ENCODE data around the gene EHBP1L1. TPM values are rescaled to one million over a fixed set of nuclear protein-coding genes. Genes with fewer than 3 reads are reported as not detected.

Gene EHBP1L1
- total RNA-seq, 4 donors from 2014 or later = 186 to 472 (median 293) TPM

DNA sequence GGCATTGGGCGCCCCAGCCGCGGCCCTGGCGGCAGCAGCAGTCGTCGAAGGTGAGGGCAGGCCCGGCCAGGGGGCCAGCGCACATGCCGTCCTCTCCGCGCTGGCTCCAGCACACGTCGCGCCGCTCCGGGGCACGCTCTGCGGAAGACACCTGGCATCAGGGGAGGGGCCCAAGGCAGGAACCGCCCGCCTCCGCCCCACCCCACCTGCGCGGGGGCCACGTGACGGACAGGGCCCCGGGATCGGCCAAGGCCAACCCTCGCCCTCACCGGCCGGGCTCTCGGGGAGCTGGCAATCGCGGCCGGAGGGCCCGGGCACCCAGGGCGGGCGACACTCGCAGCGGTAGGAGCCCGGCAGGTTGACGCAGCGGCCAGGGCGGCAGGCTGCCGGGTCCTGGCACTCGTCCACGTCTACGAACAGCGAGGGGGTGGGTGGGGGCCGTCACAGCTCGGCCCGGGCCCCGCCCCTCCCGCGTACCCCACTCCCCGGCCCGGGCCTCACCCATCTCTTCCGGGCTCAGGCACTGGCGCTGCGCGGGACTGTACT is 36.0 kb upstream of the EHBP1L1 start:
- H3K9me3 ChIP-seq = no peaks in the 10 kb centered on the region
- DNase-seq (ENCODE audit: extremely low spot score) = no peak
- TF ChIP-seq POLR2A (IDR thresholded peaks at IDR 0.05; ENCODE audit: low read depth) (no peak), POLR2AphosphoS5 (IDR thresholded peaks at IDR 0.05) (no peak)
- TF ChIP-seq, protein P1, sequence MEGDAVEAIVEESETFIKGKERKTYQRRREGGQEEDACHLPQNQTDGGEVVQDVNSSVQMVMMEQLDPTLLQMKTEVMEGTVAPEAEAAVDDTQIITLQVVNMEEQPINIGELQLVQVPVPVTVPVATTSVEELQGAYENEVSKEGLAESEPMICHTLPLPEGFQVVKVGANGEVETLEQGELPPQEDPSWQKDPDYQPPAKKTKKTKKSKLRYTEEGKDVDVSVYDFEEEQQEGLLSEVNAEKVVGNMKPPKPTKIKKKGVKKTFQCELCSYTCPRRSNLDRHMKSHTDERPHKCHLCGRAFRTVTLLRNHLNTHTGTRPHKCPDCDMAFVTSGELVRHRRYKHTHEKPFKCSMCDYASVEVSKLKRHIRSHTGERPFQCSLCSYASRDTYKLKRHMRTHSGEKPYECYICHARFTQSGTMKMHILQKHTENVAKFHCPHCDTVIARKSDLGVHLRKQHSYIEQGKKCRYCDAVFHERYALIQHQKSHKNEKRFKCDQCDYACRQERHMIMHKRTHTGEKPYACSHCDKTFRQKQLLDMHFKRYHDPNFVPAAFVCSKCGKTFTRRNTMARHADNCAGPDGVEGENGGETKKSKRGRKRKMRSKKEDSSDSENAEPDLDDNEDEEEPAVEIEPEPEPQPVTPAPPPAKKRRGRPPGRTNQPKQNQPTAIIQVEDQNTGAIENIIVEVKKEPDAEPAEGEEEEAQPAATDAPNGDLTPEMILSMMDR (IDR thresholded peaks at IDR 0.05) = peak in 1 of 3 experiments; percentile 65
- H3K4me3 ChIP-seq = peak overlapping the region; percentile 56 to 73 (median 58)
- no CpG with 5 or more reads among the region's 60 CpGs for WGBS
- H3K36me3 ChIP-seq = peaks cover 17 to 72% (median 57%) of the 10 kb centered on the region in 4 donors
- no peaks in the 10 kb centered on the region for H3K27me3 ChIP-seq
- intact Hi-C loops (cut with DNase I) = loop anchor here (2.0 to 5.0 kb wide), 2 partner anchors 31 to 52 kb away; partner anchors contain the start of gene ZNRD2
- peak overlapping the region; percentile 86 to 94 (median 88) for H3K27ac ChIP-seq (replicated peaks in 1 of 4)
- H3K4me1 ChIP-seq = peaks cover 23 to 36% (median 32%) of the 10 kb centered on the region in 4 donors

- H3K9me3 ChIP-seq = no peaks in the 10 kb centered on the region
- TF ChIP-seq, protein P1 (IDR thresholded peaks at IDR 0.05) = peak; percentile 90 to 97 (median 92)
- no peak for TF ChIP-seq EP300 (IDR thresholded peaks at IDR 0.05)
- TF ChIP-seq POLR2A (IDR thresholded peaks at IDR 0.05; ENCODE audit: low read depth) = peak; percentile 19
- TF ChIP-seq POLR2AphosphoS5 (IDR thresholded peaks at IDR 0.05) = peak; percentile 76
- peak overlapping the region; percentile 56 to 73 (median 58) for H3K4me3 ChIP-seq
- peaks cover 23 to 36% (median 32%) of the 10 kb centered on the region in 4 donors for H3K4me1 ChIP-seq
- peaks cover 12 to 72% (median 57%) of the 10 kb centered on the region in 4 donors for H3K36me3 ChIP-seq
- intact Hi-C loops (cut with DNase I) = loop anchor here (2.0 to 5.0 kb wide), 2 partner anchors 30 to 52 kb away; partner anchors contain the start of gene ZNRD2
- peak; percentile 98 for DNase-seq (ENCODE audit: extremely low spot score)
- peak overlapping the region; percentile 86 to 94 (median 88) for H3K27ac ChIP-seq (replicated peaks in 1 of 4)
- no peaks in the 10 kb centered on the region for H3K27me3 ChIP-seq
- WGBS = under 1% methylated on average over 42 of the region's 78 CpGs
These were observed 35.4 kb upstream of the EHBP1L1 start for GRCh38 chr11:65540290-65541092.

DNA sequence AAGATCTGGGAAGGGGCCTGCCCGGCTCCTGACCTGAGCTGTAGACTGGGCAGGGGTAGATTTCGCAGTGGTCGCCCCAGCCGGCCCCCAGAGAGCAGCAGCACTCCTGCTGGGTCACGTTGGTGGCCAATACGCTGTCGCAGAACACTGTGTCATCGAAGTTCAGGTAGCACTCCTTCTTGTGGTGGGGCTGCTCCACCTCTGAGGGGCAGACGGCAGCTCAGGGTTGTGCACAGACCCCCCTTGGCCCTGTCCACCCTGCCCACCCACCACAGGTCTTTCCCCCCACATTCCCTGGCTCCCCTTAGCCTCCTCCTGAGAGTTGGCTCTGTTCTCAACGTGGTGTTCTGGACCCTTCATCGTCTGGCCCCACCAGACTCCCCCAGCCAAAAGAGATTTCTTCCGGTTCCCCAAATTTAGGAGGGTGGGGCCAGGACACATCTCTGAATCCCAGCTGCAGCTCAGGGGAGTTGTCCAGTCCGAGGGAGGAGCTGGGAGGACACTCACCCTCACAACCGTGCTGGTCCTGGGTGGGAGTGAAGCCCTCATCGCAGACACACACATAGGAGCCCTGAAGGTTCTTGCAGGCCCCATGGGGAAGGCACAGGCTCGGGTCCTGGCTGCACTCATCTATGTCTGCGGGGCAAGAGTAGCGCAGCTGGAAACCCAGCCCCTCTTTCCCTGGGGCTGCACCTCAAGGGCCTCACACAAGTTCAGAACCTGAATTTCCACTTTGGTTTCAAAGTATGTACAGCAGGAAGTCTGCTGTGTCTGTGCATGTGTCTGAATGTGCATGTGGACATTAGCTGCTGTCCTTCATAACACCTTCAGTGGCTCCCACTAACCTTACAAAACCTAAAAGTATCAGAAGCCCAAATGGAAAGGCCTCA is 34.5 kb upstream of the EHBP1L1 start:
- Histone ChIP-seq H3K36me3 (peaks cover 11 to 71% (median 56%) of the 10 kb centered on the region in 4 donors), H3K4me1 (peaks cover 23 to 39% (median 35%) of the 10 kb centered on the region in 4 donors), H3K27ac (replicated peaks in 1 of 4) (peak overlapping the region; percentile 86 to 94 (median 88)), H3K27me3 (no peaks in the 10 kb centered on the region), H3K4me3 (peak overlapping the region; percentile 56 to 73 (median 58)), H3K9me3 (no peaks in the 10 kb centered on the region)
- no peak for DNase-seq (ENCODE audit: extremely low spot score)
- TF ChIP-seq, protein P1 (IDR thresholded peaks at IDR 0.05) = no peak
- TF ChIP-seq EP300 (IDR thresholded peaks at IDR 0.05) (no peak), POLR2A (IDR thresholded peaks at IDR 0.05; ENCODE audit: low read depth) (no peak), POLR2AphosphoS5 (IDR thresholded peaks at IDR 0.05) (no peak)
- WGBS = 27% methylated on average over 15 of the region's 18 CpGs
- intact Hi-C loops (cut with DNase I) = loop anchor here (2.0 to 5.0 kb wide), 2 partner anchors 29 to 51 kb away; partner anchors contain the start of gene ZNRD2

- Histone ChIP-seq H3K4me3 (no peak overlapping the region), H3K27me3 (no peaks in the 10 kb centered on the region), H3K27ac (replicated peaks in 1 of 4) (peak overlapping the region in 1 of 4 donors; percentile 94), H3K9me3 (no peaks in the 10 kb centered on the region), H3K36me3 (peaks cover 8 to 71% (median 56%) of the 10 kb centered on the region in 4 donors), H3K4me1 (peaks cover 23 to 48% (median 45%) of the 10 kb centered on the region in 4 donors)
- TF ChIP-seq POLR2AphosphoS5 (IDR thresholded peaks at IDR 0.05) (no peak), EP300 (IDR thresholded peaks at IDR 0.05) (no peak)
- 88% methylated on average over 2 of the region's 3 CpGs for WGBS
- no peak for DNase-seq (ENCODE audit: extremely low spot score)
- intact Hi-C loops (cut with DNase I) = loop anchor here (5.0 kb wide), 1 partner anchor 49 kb away; no protein-coding TSS in a partner anchor
These were observed 33.0 kb upstream of the EHBP1L1 start for GRCh38 chr11:65542738-65543390.
